ENCODE results near the gene BTBD19. TPM values are rescaled to one million over a fixed set of nuclear protein-coding genes. Genes with fewer than 3 reads are reported as not detected.

BTBD19 gene
- polyA plus RNA-seq, 1 donor (not counting 4 experiments of a cell fraction or from before 2014, with no cell fraction given): 2.9 TPM

DNA sequence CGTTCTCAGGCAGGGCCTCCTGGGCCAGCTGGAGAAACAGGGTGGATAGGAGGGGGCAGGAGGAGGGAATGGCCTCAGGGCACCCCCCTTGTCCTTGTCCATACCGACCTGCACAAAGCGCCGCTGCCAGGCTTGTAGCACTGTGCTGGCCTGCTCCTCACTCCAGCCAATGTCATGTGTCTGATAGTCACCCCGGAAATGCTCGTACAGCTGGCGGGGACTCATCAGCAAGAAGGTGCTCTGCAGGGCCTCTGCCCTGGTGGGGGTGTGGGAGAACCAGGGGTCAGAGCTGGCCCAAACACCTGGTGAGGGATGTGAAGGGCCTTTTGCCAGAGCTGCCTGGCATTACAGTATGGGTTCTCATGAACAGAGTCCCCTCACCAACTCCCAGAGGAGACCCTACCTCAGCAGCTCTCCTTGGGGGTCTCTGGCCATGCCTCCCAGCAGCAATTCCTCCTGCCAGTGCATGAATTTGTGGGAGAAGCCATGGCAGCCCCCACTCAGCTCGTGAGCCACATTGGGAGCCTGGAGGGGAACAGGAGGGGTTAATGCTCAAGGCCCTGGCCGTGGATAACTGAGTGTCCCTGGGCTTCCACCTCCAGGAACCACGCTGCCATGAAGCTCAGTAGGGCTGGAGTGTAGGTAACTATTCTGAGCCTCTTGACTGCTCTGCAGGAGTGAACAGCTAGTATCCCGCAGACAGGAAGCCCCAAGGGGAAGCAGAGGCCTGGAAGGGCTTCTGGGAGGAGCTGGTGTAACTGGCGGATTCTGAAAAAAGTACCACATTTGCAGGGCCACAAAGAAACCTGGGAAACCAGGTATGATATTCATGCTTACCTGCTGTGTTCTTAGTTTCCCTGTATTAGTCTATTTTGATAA, 21.4 kb downstream of the BTBD19 start:
- no peak overlapping the region for H3K4me3 ChIP-seq (ENCODE audit: control insufficient read depth in 2 of 3, extremely low read depth in 1 of 3, insufficient read depth in 2 of 3, low read depth in 1 of 3, low read length in 3 of 3)
- no peaks in the 10 kb centered on the region for H3K4me1 ChIP-seq (ENCODE audit: control insufficient read depth, extremely low read depth, insufficient read depth, low read length)
- H3K79me2 ChIP-seq (ENCODE audit: control insufficient read depth, insufficient read depth, low read length): no peaks in the 10 kb centered on the region
- H4K20me1 ChIP-seq (ENCODE audit: control insufficient read depth, extremely low read depth, insufficient read depth, low read length): no peaks in the 10 kb centered on the region
- no peak overlapping the region for H3K9ac ChIP-seq (ENCODE audit: control insufficient read depth, extremely low read depth, insufficient read depth, low read length)
- TF ChIP-seq EZH2 (IDR thresholded peaks at IDR 0.05; ENCODE audit: low read length): no peak
- TF ChIP-seq, protein P1, sequence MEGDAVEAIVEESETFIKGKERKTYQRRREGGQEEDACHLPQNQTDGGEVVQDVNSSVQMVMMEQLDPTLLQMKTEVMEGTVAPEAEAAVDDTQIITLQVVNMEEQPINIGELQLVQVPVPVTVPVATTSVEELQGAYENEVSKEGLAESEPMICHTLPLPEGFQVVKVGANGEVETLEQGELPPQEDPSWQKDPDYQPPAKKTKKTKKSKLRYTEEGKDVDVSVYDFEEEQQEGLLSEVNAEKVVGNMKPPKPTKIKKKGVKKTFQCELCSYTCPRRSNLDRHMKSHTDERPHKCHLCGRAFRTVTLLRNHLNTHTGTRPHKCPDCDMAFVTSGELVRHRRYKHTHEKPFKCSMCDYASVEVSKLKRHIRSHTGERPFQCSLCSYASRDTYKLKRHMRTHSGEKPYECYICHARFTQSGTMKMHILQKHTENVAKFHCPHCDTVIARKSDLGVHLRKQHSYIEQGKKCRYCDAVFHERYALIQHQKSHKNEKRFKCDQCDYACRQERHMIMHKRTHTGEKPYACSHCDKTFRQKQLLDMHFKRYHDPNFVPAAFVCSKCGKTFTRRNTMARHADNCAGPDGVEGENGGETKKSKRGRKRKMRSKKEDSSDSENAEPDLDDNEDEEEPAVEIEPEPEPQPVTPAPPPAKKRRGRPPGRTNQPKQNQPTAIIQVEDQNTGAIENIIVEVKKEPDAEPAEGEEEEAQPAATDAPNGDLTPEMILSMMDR (optimal IDR thresholded peaks at IDR 0.05 in 1 of 3, IDR thresholded peaks at IDR 0.05 in 1 of 3, conservative IDR thresholded peaks at IDR 0.05 in 1 of 3; ENCODE audit: extremely low read depth in 1 of 3, insufficient read depth in 2 of 3, low read length in 3 of 3): no peak
- H3K9me1 ChIP-seq (ENCODE audit: control insufficient read depth, extremely low read depth, insufficient read depth, low read length): no peaks in the 10 kb centered on the region
- dilution Hi-C loops (cut with MboI; ENCODE audit: extremely low pct_ligation_motif_present, low sequenced_read_pairs): no loop called here
- no peak for DNase-seq (ENCODE audit: low read depth, low spot score)
- no peak overlapping the region for H3K27ac ChIP-seq (ENCODE audit: control insufficient read depth, insufficient read depth, low read length)
- no peaks in the 10 kb centered on the region for H3K9me3 ChIP-seq (ENCODE audit: control insufficient read depth, low read depth, low read length)
- H3K4me2 ChIP-seq (ENCODE audit: control insufficient read depth, extremely low read depth, insufficient read depth, low read depth, low read length): no peak overlapping the region
- FAIRE-seq: no peak
- H3K36me3 ChIP-seq (ENCODE audit: control insufficient read depth in 2 of 2, extremely low read depth in 1 of 2, insufficient read depth in 2 of 2, low read length in 2 of 2): no peaks in the 10 kb centered on the region
- peaks cover 3% of the 10 kb centered on the region for H3K27me3 ChIP-seq (ENCODE audit: control insufficient read depth, extremely low read depth, insufficient read depth, low read length)
- no peak overlapping the region for H2AFZ ChIP-seq (ENCODE audit: control insufficient read depth, low read length)

GRCh38 chr1:44830900-44831304, 22.6 kb downstream of the BTBD19 start:
- H3K9me1 ChIP-seq (ENCODE audit: control insufficient read depth, extremely low read depth, insufficient read depth, low read length): no peaks in the 10 kb centered on the region
- no peaks in the 10 kb centered on the region for H3K9me3 ChIP-seq (ENCODE audit: control insufficient read depth, low read depth, low read length)
- no peaks in the 10 kb centered on the region for H3K79me2 ChIP-seq (ENCODE audit: control insufficient read depth, insufficient read depth, low read length)
- H3K4me2 ChIP-seq (ENCODE audit: control insufficient read depth, extremely low read depth, insufficient read depth, low read depth, low read length): no peak overlapping the region
- DNase-seq (ENCODE audit: low read depth, low spot score) (no peak), FAIRE-seq (no peak)
- no peak overlapping the region for H3K27ac ChIP-seq (ENCODE audit: control insufficient read depth, insufficient read depth, low read length)
- no peaks in the 10 kb centered on the region for H3K36me3 ChIP-seq (ENCODE audit: control insufficient read depth in 2 of 2, extremely low read depth in 1 of 2, insufficient read depth in 2 of 2, low read length in 2 of 2)
- no peak overlapping the region for H3K9ac ChIP-seq (ENCODE audit: control insufficient read depth, extremely low read depth, insufficient read depth, low read length)
- dilution Hi-C loops (cut with MboI; ENCODE audit: extremely low pct_ligation_motif_present, low sequenced_read_pairs): no loop called here
- H3K4me3 ChIP-seq (ENCODE audit: control insufficient read depth in 2 of 3, extremely low read depth in 1 of 3, insufficient read depth in 2 of 3, low read depth in 1 of 3, low read length in 3 of 3): no peak overlapping the region
- TF ChIP-seq, protein P1 (optimal IDR thresholded peaks at IDR 0.05 in 1 of 3, IDR thresholded peaks at IDR 0.05 in 1 of 3, conservative IDR thresholded peaks at IDR 0.05 in 1 of 3; ENCODE audit: extremely low read depth in 1 of 3, insufficient read depth in 2 of 3, low read length in 3 of 3): no peak
- no peak for TF ChIP-seq EZH2 (IDR thresholded peaks at IDR 0.05; ENCODE audit: low read length)
- no peaks in the 10 kb centered on the region for H3K4me1 ChIP-seq (ENCODE audit: control insufficient read depth, extremely low read depth, insufficient read depth, low read length)
- no peaks in the 10 kb centered on the region for H4K20me1 ChIP-seq (ENCODE audit: control insufficient read depth, extremely low read depth, insufficient read depth, low read length)
- no peak overlapping the region for H2AFZ ChIP-seq (ENCODE audit: control insufficient read depth, low read length)
- H3K27me3 ChIP-seq (ENCODE audit: control insufficient read depth, extremely low read depth, insufficient read depth, low read length): peaks cover 3% of the 10 kb centered on the region
